Tibial nerve (tissue), 4 donors: ENCODE results near the gene ARHGEF5. TPM values are rescaled to one million over a fixed set of nuclear protein-coding genes. Genes with fewer than 3 reads are reported as not detected.

Experiments
- DNase-seq, 2 donors: peaks; one replicate each; pipeline ENCODE4 v3.0.0-alpha.2; 2019; ENCODE audit warnings: low spot score in 2 of 2
- H3K27ac ChIP-seq, 4 donors: fragments of 200-600 bp; sonication (generic) in 3 of 4; one replicate each; pipeline ENCODE4 v1.5.1; 2017 to 2019; ENCODE audit warnings: mild to moderate bottlenecking in 1 of 4
- H3K27me3 ChIP-seq, 2 donors: fragments of 200-600 bp; sonication (generic) in 1 of 2; one replicate each; pipeline versions ENCODE4 v1.5.1 to v1.6.0; 2017 to 2019
- H3K36me3 ChIP-seq, 3 donors: fragments of 200-600 bp; sonication (generic); one replicate each; pipeline ENCODE4 v1.5.1; 2018 to 2019
- H3K4me1 ChIP-seq, 4 donors: fragments of 200-600 bp; sonication (generic) in 3 of 4; one replicate each; pipeline ENCODE4 v1.5.1; 2017 to 2019
- H3K4me3 ChIP-seq, 4 donors: fragments of 200-600 bp; sonication (generic) in 3 of 4; one replicate each; pipeline ENCODE4 v1.5.1; 2017 to 2019; ENCODE audit warnings: mild to moderate bottlenecking in 1 of 4, moderate library complexity in 1 of 4
- H3K9me3 ChIP-seq, 4 donors: fragments of 200-600 bp; sonication (generic) in 3 of 4; one replicate each; pipeline ENCODE4 v1.5.1; 2017 to 2019
- EP300 ChIP-seq, 2 donors: sonication (generic); formaldehyde crosslinking; IDR thresholded peaks; one replicate each; pipeline ENCODE4 v1.6.1; 2017; ENCODE audit warnings: antibody characterized with exemption in 2 of 2, mild to moderate bottlenecking in 1 of 2
- POLR2A ChIP-seq, 2 donors: fragments of 450-650 bp; IDR thresholded peaks; one replicate each; pipeline ENCODE4 v1.6.1; 2017; ENCODE audit warnings: antibody characterized with exemption in 2 of 2, mild to moderate bottlenecking in 2 of 2, moderate library complexity in 2 of 2
- WGBS, 2 donors: methylation state at CpG; one replicate each; pipeline ENCODE4 v1.1.5; 2018; 5-methylcytosine and 5-hydroxymethylcytosine counted together
- total RNA-seq, 4 donors: library from RNA; depleted of rRNA; stranded (reverse); fragments of >200 nt; gene quantifications; one replicate each; pipeline ENCODE4 v1.1.0, GENCODE V29; 2016
- TF ChIP-seq, protein P1 (sequence below), 5 experiments: fragments of 200-600 bp in 3 of 5; fragments of 450-650 bp in 2 of 5; sonication (generic) in 3 of 5; IDR thresholded peaks; one replicate each; pipeline ENCODE4 v1.5.1; 2016 to 2019; ENCODE audit warnings: antibody characterized with exemption in 5 of 5, mild to moderate bottlenecking in 3 of 5, moderate library complexity in 2 of 5

ARHGEF5 gene
- total RNA-seq, 4 donors from 2014 or later, result 5.9 to 13.2 (median 10.4) TPM

DNA sequence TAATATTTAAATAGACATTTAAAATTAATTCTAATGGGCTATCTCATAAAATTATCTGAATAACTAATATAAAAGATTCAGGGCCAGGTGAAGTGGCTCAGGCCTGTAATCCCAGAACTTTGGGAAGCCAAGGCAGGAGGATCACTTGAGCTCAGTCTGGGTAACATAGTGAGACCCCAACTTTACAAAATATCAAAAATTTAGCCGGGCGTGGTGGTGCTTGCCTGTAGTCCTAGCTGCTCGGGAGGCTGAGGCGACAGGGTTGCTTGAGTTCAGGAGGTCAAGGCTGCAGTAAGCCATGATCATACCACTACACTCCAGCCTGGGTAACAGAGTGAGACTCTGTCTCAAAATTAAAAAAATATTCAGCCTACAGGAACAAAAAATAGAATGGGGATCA is 35.8 kb downstream of the ARHGEF5 start:
- Histone ChIP-seq H3K27ac (peak overlapping the region in 1 of 4 donors; percentile 10), H3K27me3 (no peaks in the 10 kb centered on the region), H3K4me1 (peaks cover 0 to 5% (median 0%) of the 10 kb centered on the region in 4 donors), H3K4me3 (no peak overlapping the region), H3K36me3 (no peaks in the 10 kb centered on the region), H3K9me3 (no peaks in the 10 kb centered on the region)
- TF ChIP-seq POLR2A (IDR thresholded peaks at IDR 0.05) (no peak), EP300 (IDR thresholded peaks at IDR 0.05) (no peak)
- TF ChIP-seq, protein P1, sequence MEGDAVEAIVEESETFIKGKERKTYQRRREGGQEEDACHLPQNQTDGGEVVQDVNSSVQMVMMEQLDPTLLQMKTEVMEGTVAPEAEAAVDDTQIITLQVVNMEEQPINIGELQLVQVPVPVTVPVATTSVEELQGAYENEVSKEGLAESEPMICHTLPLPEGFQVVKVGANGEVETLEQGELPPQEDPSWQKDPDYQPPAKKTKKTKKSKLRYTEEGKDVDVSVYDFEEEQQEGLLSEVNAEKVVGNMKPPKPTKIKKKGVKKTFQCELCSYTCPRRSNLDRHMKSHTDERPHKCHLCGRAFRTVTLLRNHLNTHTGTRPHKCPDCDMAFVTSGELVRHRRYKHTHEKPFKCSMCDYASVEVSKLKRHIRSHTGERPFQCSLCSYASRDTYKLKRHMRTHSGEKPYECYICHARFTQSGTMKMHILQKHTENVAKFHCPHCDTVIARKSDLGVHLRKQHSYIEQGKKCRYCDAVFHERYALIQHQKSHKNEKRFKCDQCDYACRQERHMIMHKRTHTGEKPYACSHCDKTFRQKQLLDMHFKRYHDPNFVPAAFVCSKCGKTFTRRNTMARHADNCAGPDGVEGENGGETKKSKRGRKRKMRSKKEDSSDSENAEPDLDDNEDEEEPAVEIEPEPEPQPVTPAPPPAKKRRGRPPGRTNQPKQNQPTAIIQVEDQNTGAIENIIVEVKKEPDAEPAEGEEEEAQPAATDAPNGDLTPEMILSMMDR (IDR thresholded peaks at IDR 0.05), result no peak
- WGBS, 2 donors, result 88 to 93% methylated on average over 4 of the region's 4 CpGs
- DNase-seq, result no peak

DNA sequence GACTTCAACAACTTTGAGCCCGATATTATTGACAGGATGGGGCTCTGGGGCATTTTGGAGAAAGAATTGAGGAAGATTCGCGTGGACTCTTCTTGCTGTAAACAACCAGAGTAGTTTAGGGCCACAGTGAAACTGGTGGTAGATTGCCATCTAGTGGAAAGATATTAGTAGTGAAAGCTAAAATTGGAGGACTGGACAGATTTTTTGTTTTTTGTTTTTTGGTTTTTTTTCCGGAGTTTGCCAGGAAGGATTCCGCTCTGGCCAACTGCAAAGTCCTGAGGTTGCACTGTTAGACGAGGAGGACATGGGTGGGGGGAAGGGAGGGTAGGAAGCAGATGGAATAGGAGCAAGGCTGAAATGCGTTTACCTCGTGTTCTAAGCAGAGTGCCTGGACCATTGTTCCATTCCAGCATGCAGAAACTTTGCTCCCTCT is 36.6 kb downstream of the ARHGEF5 start:
- peak overlapping the region in 1 of 4 donors; percentile 4 for H3K4me3 ChIP-seq
- H3K9me3 ChIP-seq, result no peaks in the 10 kb centered on the region
- TF ChIP-seq EP300 (IDR thresholded peaks at IDR 0.05), result no peak
- TF ChIP-seq, protein P1 (IDR thresholded peaks at IDR 0.05), result peak; percentile 66 to 79 (median 75)
- TF ChIP-seq POLR2A (IDR thresholded peaks at IDR 0.05), result no peak
- WGBS, 2 donors, result 2 to 3% methylated on average over 8 of the region's 8 CpGs
- H3K4me1 ChIP-seq, result peaks cover 0 to 5% (median 0%) of the 10 kb centered on the region in 4 donors
- no peaks in the 10 kb centered on the region for H3K27me3 ChIP-seq
- DNase-seq, result no peak
- no peaks in the 10 kb centered on the region for H3K36me3 ChIP-seq
- peak overlapping the region in 1 of 4 donors; percentile 10 for H3K27ac ChIP-seq

DNA sequence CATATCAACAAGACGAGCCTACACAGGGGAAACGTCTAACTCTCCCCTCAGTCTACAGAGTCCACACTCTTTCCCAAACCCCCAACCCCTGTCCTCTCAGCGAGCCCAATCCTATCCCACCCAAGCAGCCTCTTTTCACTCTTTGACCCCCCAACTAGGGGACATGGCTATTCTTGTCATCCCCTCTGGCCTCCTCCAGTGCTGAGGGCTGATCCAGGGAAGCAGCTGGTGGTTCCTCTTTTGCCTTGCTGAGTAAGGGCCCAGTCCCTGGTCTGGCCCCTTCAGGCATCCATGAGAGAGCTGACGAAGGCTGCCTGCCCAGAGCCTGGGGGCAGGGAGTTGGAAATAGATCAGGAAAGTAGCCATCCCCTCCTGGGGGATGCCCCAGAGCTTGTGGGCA is 41.9 kb downstream of the ARHGEF5 start:
- H3K4me3 ChIP-seq, result no peak overlapping the region
- no peak overlapping the region for H3K27ac ChIP-seq
- DNase-seq, result no peak
- no peaks in the 10 kb centered on the region for H3K9me3 ChIP-seq
- TF ChIP-seq EP300 (IDR thresholded peaks at IDR 0.05) (no peak), POLR2A (IDR thresholded peaks at IDR 0.05) (no peak)
- TF ChIP-seq, protein P1 (IDR thresholded peaks at IDR 0.05), result no peak
- no peaks in the 10 kb centered on the region for H3K27me3 ChIP-seq
- peaks cover 0 to under 1% (median 0%) of the 10 kb centered on the region in 4 donors for H3K4me1 ChIP-seq
- no peaks in the 10 kb centered on the region for H3K36me3 ChIP-seq
- WGBS, 2 donors, result 80 to 89% methylated on average over 4 of the region's 4 CpGs

DNA sequence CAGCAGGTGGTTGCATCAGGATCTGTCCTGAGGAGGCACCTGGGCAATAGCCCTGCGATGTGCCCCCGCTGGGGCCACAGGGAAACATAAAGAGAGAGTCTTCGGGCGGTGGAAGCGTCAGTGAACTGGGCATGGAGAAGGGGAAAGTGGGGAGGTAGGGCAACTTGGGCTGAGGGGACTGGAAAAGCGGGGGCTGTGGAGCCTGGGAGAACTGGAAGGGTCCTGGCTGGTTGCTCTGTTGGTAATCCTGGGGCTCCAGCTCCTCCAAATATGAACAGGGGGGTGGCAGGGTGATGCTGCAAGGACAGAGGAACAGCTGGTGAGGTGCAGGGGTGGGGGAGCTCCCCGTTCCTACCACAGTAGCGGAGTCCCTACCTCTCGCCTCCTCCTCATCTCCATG is 43.1 kb downstream of the ARHGEF5 start:
- no peak for DNase-seq
- WGBS, 2 donors, result 83 to 86% methylated on average over 9 of the region's 9 CpGs
- no peak for TF ChIP-seq EP300 (IDR thresholded peaks at IDR 0.05)
- TF ChIP-seq, protein P1 (IDR thresholded peaks at IDR 0.05), result no peak
- no peak for TF ChIP-seq POLR2A (IDR thresholded peaks at IDR 0.05)
- no peaks in the 10 kb centered on the region for H3K36me3 ChIP-seq
- no peak overlapping the region for H3K4me3 ChIP-seq
- no peaks in the 10 kb centered on the region for H3K27me3 ChIP-seq
- no peaks in the 10 kb centered on the region for H3K9me3 ChIP-seq
- no peaks in the 10 kb centered on the region for H3K4me1 ChIP-seq
- no peak overlapping the region for H3K27ac ChIP-seq

DNA sequence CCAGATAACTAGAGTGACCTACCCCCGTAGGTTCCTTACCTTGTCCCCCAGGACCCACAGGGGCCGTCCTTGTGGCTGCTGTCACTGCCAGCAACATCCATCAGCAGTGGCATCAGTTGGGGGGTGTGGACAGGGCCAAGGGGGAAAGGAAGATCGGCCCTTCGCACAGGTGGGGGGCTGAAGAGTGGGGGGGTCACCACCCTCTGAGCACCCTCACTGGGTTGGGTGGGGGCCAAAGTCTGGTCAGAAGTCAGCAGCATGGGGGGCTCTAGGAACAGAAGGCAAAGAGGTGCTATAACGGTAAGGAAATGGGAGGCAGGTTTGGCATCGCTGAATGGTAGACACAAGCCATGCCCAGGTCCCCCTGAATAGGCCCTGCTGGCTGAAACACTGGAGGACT is 43.7 kb downstream of the ARHGEF5 start:
- no peaks in the 10 kb centered on the region for H3K27me3 ChIP-seq
- no peak for DNase-seq
- no peaks in the 10 kb centered on the region for H3K36me3 ChIP-seq
- no peak overlapping the region for H3K4me3 ChIP-seq
- TF ChIP-seq POLR2A (IDR thresholded peaks at IDR 0.05) (no peak), EP300 (IDR thresholded peaks at IDR 0.05) (no peak)
- TF ChIP-seq, protein P1 (IDR thresholded peaks at IDR 0.05), result no peak
- H3K27ac ChIP-seq, result no peak overlapping the region
- no peaks in the 10 kb centered on the region for H3K4me1 ChIP-seq
- no peaks in the 10 kb centered on the region for H3K9me3 ChIP-seq
- WGBS, 2 donors, result 76 to 88% methylated on average over 6 of the region's 6 CpGs
